ENCODE data around the gene CCDC200.
"Not testable (repeated sequence)": the region's sequence is repeated elsewhere in the genome, so short reads cannot be mapped to it uniquely, and the experiment has no call there.

Gene CCDC200

GRCh38 chr17:43228020-43228782 is at the start of gene CCDC200:
CCDC200 (minus strand) TSS chr17:43228623; CDS start chr17:43228554, 69 bp downstream.
- H3K27me3 ChIP-seq (ENCODE audit: control insufficient read depth, low read length); H3K79me2 ChIP-seq (ENCODE audit: control insufficient read depth, low read length); H3K9me3 ChIP-seq (ENCODE audit: control insufficient read depth, insufficient read depth, low read length); H3K4me1 ChIP-seq (ENCODE audit: control insufficient read depth, low read length); H3K4me3 ChIP-seq (ENCODE audit: low read length); H4K20me1 ChIP-seq (ENCODE audit: control insufficient read depth, insufficient read depth, low read depth, low read length); H3K27ac ChIP-seq (ENCODE audit: low read depth, low read length); H3K9me2 ChIP-seq (replicated peaks; ENCODE audit: control insufficient read depth, low read length); H3F3A ChIP-seq (ENCODE audit: control insufficient read depth, insufficient read depth); H3K36me3 ChIP-seq (ENCODE audit: control insufficient read depth, low read length); H3K4me2 ChIP-seq (ENCODE audit: low read length): not testable (repeated sequence)

- not testable (repeated sequence) for H4K20me1 ChIP-seq (ENCODE audit: control insufficient read depth, insufficient read depth, low read depth, low read length); H3K9me3 ChIP-seq (ENCODE audit: control insufficient read depth, insufficient read depth, low read length); H3K4me3 ChIP-seq (ENCODE audit: low read length); H3K36me3 ChIP-seq (ENCODE audit: control insufficient read depth, low read length); H3K4me2 ChIP-seq (ENCODE audit: low read length); H3K27ac ChIP-seq (ENCODE audit: low read depth, low read length); H3K27me3 ChIP-seq (ENCODE audit: control insufficient read depth, low read length); H3F3A ChIP-seq (ENCODE audit: control insufficient read depth, insufficient read depth); H3K9me2 ChIP-seq (replicated peaks; ENCODE audit: control insufficient read depth, low read length); H3K79me2 ChIP-seq (ENCODE audit: control insufficient read depth, low read length); H3K4me1 ChIP-seq (ENCODE audit: control insufficient read depth, low read length)
These were observed 44.5 kb upstream of the CCDC200 start for GRCh38 chr17:43272914-43273313.

- not testable (repeated sequence) for H3K4me2 ChIP-seq (ENCODE audit: low read length); H3K9me3 ChIP-seq (ENCODE audit: control insufficient read depth, insufficient read depth, low read length); H3K27me3 ChIP-seq (ENCODE audit: control insufficient read depth, low read length); H3K27ac ChIP-seq (ENCODE audit: low read depth, low read length); H3K4me1 ChIP-seq (ENCODE audit: control insufficient read depth, low read length); H3K79me2 ChIP-seq (ENCODE audit: control insufficient read depth, low read length); H4K20me1 ChIP-seq (ENCODE audit: control insufficient read depth, insufficient read depth, low read depth, low read length); H3K4me3 ChIP-seq (ENCODE audit: low read length); H3K9me2 ChIP-seq (replicated peaks; ENCODE audit: control insufficient read depth, low read length); H3F3A ChIP-seq (ENCODE audit: control insufficient read depth, insufficient read depth); H3K36me3 ChIP-seq (ENCODE audit: control insufficient read depth, low read length)
These were observed 44.1 kb upstream of the CCDC200 start for GRCh38 chr17:43272483-43272882.

- not testable (repeated sequence) for H3K4me1 ChIP-seq (ENCODE audit: control insufficient read depth, low read length); H3K9me2 ChIP-seq (replicated peaks; ENCODE audit: control insufficient read depth, low read length); H3K27ac ChIP-seq (ENCODE audit: low read depth, low read length); H3F3A ChIP-seq (ENCODE audit: control insufficient read depth, insufficient read depth); H3K4me3 ChIP-seq (ENCODE audit: low read length); H3K9me3 ChIP-seq (ENCODE audit: control insufficient read depth, insufficient read depth, low read length); H3K36me3 ChIP-seq (ENCODE audit: control insufficient read depth, low read length); H3K4me2 ChIP-seq (ENCODE audit: low read length); H4K20me1 ChIP-seq (ENCODE audit: control insufficient read depth, insufficient read depth, low read depth, low read length); H3K79me2 ChIP-seq (ENCODE audit: control insufficient read depth, low read length); H3K27me3 ChIP-seq (ENCODE audit: control insufficient read depth, low read length)
These were observed 42.4 kb upstream of the CCDC200 start for GRCh38 chr17:43270552-43271504.

GRCh38 chr17:43246456-43246855 is 18.0 kb upstream of the CCDC200 start:
- not testable (repeated sequence) for H3K4me3 ChIP-seq (ENCODE audit: low read length); H3K4me2 ChIP-seq (ENCODE audit: low read length); H3K27me3 ChIP-seq (ENCODE audit: control insufficient read depth, low read length)

GRCh38 chr17:43240596-43241352 is 12.4 kb upstream of the CCDC200 start:
- H3K27me3 ChIP-seq (ENCODE audit: control insufficient read depth, low read length); H3K36me3 ChIP-seq (ENCODE audit: control insufficient read depth, low read length); H4K20me1 ChIP-seq (ENCODE audit: control insufficient read depth, insufficient read depth, low read depth, low read length); H3K79me2 ChIP-seq (ENCODE audit: control insufficient read depth, low read length); H3K4me1 ChIP-seq (ENCODE audit: control insufficient read depth, low read length); H3F3A ChIP-seq (ENCODE audit: control insufficient read depth, insufficient read depth); H3K27ac ChIP-seq (ENCODE audit: low read depth, low read length); H3K4me3 ChIP-seq (ENCODE audit: low read length); H3K4me2 ChIP-seq (ENCODE audit: low read length); H3K9me2 ChIP-seq (replicated peaks; ENCODE audit: control insufficient read depth, low read length); H3K9me3 ChIP-seq (ENCODE audit: control insufficient read depth, insufficient read depth, low read length): not testable (repeated sequence)

More at GRCh38 chr17:43246456-43246855, 18.0 kb upstream of the CCDC200 start:
- not testable (repeated sequence) for H3K27ac ChIP-seq (ENCODE audit: low read depth, low read length); H3K9me3 ChIP-seq (ENCODE audit: control insufficient read depth, insufficient read depth, low read length); H3K4me1 ChIP-seq (ENCODE audit: control insufficient read depth, low read length); H4K20me1 ChIP-seq (ENCODE audit: control insufficient read depth, insufficient read depth, low read depth, low read length); H3K79me2 ChIP-seq (ENCODE audit: control insufficient read depth, low read length); H3K36me3 ChIP-seq (ENCODE audit: control insufficient read depth, low read length); H3F3A ChIP-seq (ENCODE audit: control insufficient read depth, insufficient read depth); H3K9me2 ChIP-seq (replicated peaks; ENCODE audit: control insufficient read depth, low read length)

GRCh38 chr17:43239597-43239996 is 11.2 kb upstream of the CCDC200 start:
- H3K27me3 ChIP-seq (ENCODE audit: control insufficient read depth, low read length); H3F3A ChIP-seq (ENCODE audit: control insufficient read depth, insufficient read depth); H3K9me3 ChIP-seq (ENCODE audit: control insufficient read depth, insufficient read depth, low read length); H3K4me2 ChIP-seq (ENCODE audit: low read length); H4K20me1 ChIP-seq (ENCODE audit: control insufficient read depth, insufficient read depth, low read depth, low read length); H3K27ac ChIP-seq (ENCODE audit: low read depth, low read length); H3K36me3 ChIP-seq (ENCODE audit: control insufficient read depth, low read length); H3K9me2 ChIP-seq (replicated peaks; ENCODE audit: control insufficient read depth, low read length); H3K79me2 ChIP-seq (ENCODE audit: control insufficient read depth, low read length); H3K4me1 ChIP-seq (ENCODE audit: control insufficient read depth, low read length); H3K4me3 ChIP-seq (ENCODE audit: low read length): not testable (repeated sequence)

Measured in DOHH2 (cell line).